SK-N-SH (cell line): ENCODE data around the gene MRPL52. TPM values are rescaled to one million over a fixed set of nuclear protein-coding genes. Genes with fewer than 3 reads are reported as not detected.
"Not testable (repeated sequence)": the region's sequence is repeated elsewhere in the genome, so short reads cannot be mapped to it uniquely, and the experiment has no call there.

ENCODE experiments used
- CTCF ChIA-PET: fragments of 300-600, 350-600 bp; formaldehyde crosslinking; extraction: SDS; loops from one replicate; lab custom pipeline; 2021; lab: Yijun Ruan, JAX
- POLR2A ChIA-PET: fragments of 350-600 bp; sonication (Branson Sonifier 250); formaldehyde crosslinking; extraction: SDS; loops from one replicate; lab custom pipeline; 2020; ENCODE audit warnings: antibody characterized with exemption, inconsistent platforms; lab: Yijun Ruan, JAX
- DNase-seq: peaks from one replicate; pipeline ENCODE4 v3.0.0; 2012
- H2AFZ ChIP-seq: fragments of 200-600 bp; sonication (generic); 2 replicates; pipeline ENCODE4 v1.8.1; 2016; ENCODE audit warnings: antibody characterized with exemption, mild to moderate bottlenecking, low read depth
- H3F3A ChIP-seq: fragments of 200-600 bp; sonication (generic); replicated peaks from 2 replicates; pipeline ENCODE3; 2016; ENCODE audit warnings: antibody characterized with exemption, mild to moderate bottlenecking; ENCODE audit not compliant: insufficient read depth
- H3K27ac ChIP-seq, 2 experiments: fragments of 200-500 bp in 1 of 2; fragments of 200-600 bp in 1 of 2; sonication (Bioruptor generic) in 1 of 2; sonication (generic), shearing (Covaris generic) in 1 of 2; 2 replicates each; pipeline versions ENCODE4 v1.5.1 to v1.6.1; 2014 to 2016; ENCODE audit warnings: low read depth in 2 of 2, inconsistent platforms in 1 of 2, low read length in 1 of 2, mild to moderate bottlenecking in 1 of 2, mixed read lengths in 1 of 2
- H3K27me3 ChIP-seq: fragments of 200-600 bp; sonication (generic), shearing (Covaris generic); 2 replicates; pipeline ENCODE4 v1.6.1; 2016; ENCODE audit warnings: mixed run types; ENCODE audit not compliant: insufficient read depth
- H3K36me3 ChIP-seq, 2 experiments: fragments of 200-500 bp in 1 of 2; fragments of 200-600 bp in 1 of 2; sonication (Bioruptor generic) in 1 of 2; sonication (generic) in 1 of 2; replicated peaks in 1 of 2; 2 replicates each; pipeline versions ENCODE3 to v1.5.1; 2014 to 2016; ENCODE audit warnings: low read length in 1 of 2, mild to moderate bottlenecking in 1 of 2; ENCODE audit not compliant: insufficient read depth in 2 of 2, control insufficient read depth in 1 of 2
- H3K4me1 ChIP-seq, 2 experiments: fragments of 200-500 bp in 1 of 2; fragments of 200-600 bp in 1 of 2; sonication (Bioruptor generic) in 1 of 2; sonication (generic), shearing (Covaris generic) in 1 of 2; 2 replicates each; pipeline versions ENCODE4 v1.5.1 to v1.6.1; 2014 to 2016; ENCODE audit warnings: low read depth in 1 of 2, low read length in 1 of 2, mixed run types in 1 of 2; ENCODE audit not compliant: insufficient read depth in 2 of 2, control insufficient read depth in 1 of 2
- H3K4me2 ChIP-seq: fragments of 200-600 bp; sonication (generic), shearing (Covaris generic); 2 replicates; pipeline ENCODE4 v1.6.1; 2017; ENCODE audit warnings: mixed run types
- H3K4me3 ChIP-seq, 2 experiments: fragments of 200-500 bp in 1 of 2; fragments of 200-600 bp in 1 of 2; sonication (Bioruptor generic) in 1 of 2; sonication (generic), shearing (Covaris generic) in 1 of 2; 2 replicates each; pipeline versions ENCODE4 v1.5.1 to v1.8.1; 2014 to 2016; ENCODE audit warnings: low read depth in 2 of 2, inconsistent platforms in 1 of 2, low read length in 1 of 2, mild to moderate bottlenecking in 1 of 2, mixed read lengths in 1 of 2, moderate library complexity in 1 of 2
- H3K79me2 ChIP-seq: fragments of 200-600 bp; sonication (generic); 2 replicates; pipeline ENCODE4 v1.8.1; 2017; ENCODE audit warnings: mild to moderate bottlenecking; ENCODE audit not compliant: insufficient read depth
- H3K9ac ChIP-seq: fragments of 200-600 bp; sonication (generic); 2 replicates; pipeline ENCODE4 v1.6.1; 2017; ENCODE audit warnings: mixed run types
- H3K9me2 ChIP-seq: fragments of 200-600 bp; sonication (generic); 2 replicates; pipeline ENCODE4 v1.6.1; 2017; ENCODE audit warnings: mixed run types
- H3K9me3 ChIP-seq: fragments of 200-600 bp; sonication (generic); 2 replicates; pipeline ENCODE4 v1.6.1; 2017; ENCODE audit warnings: mixed run types, mild to moderate bottlenecking, moderate library complexity
- H4K20me1 ChIP-seq: fragments of 200-600 bp; sonication (generic); 2 replicates; pipeline ENCODE4 v1.6.1; 2017; ENCODE audit warnings: mild to moderate bottlenecking, mixed run types; ENCODE audit not compliant: insufficient read depth
- EP300 ChIP-seq, 2 experiments: IDR thresholded peaks; 2 replicates each; pipeline versions ENCODE4 v1.4.0 to v1.6.1; 2012; ENCODE audit warnings: borderline replicate concordance in 1 of 2, low read depth in 1 of 2, low read length in 1 of 2
- EZH2phosphoT487 ChIP-seq: fragments of 200-600 bp; sonication (generic); IDR thresholded peaks from 2 replicates; pipeline ENCODE4 v1.6.1; 2017; ENCODE audit warnings: low read depth, mixed run types, mild to moderate bottlenecking, antibody characterized with exemption, moderate library complexity, borderline replicate concordance
- FOXM1 ChIP-seq: IDR thresholded peaks from 2 replicates; pipeline ENCODE4 v1.4.0; 2012; ENCODE audit warnings: low read depth, mild to moderate bottlenecking
- GABPA ChIP-seq: IDR thresholded peaks from 2 replicates; pipeline ENCODE4 v1.4.0; 2012; ENCODE audit warnings: low read depth, mild to moderate bottlenecking
- GATA2 ChIP-seq: sonication (generic); formaldehyde crosslinking; IDR thresholded peaks from 2 replicates; pipeline ENCODE4 v1.5.0; 2020; ENCODE audit warnings: mild to moderate bottlenecking, missing genetic modification reagents
- MEF2A ChIP-seq: IDR thresholded peaks from 2 replicates; pipeline ENCODE4 v1.4.0; 2012; ENCODE audit warnings: low read depth, borderline replicate concordance
- MXI1 ChIP-seq: IDR thresholded peaks from 2 replicates; pipeline ENCODE4 v1.6.1; 2012; ENCODE audit warnings: mild to moderate bottlenecking, low read depth, low read length, improper control_type of control experiment
- NFIC ChIP-seq: IDR thresholded peaks from 2 replicates; pipeline ENCODE4 v1.4.0; 2012; ENCODE audit warnings: borderline replicate concordance
- NRF1 ChIP-seq: IDR thresholded peaks from 2 replicates; pipeline ENCODE4 v1.6.1; 2012; ENCODE audit warnings: low read depth, mild to moderate bottlenecking, low read length
- POLR2AphosphoS5 ChIP-seq: IDR thresholded peaks from 2 replicates; pipeline ENCODE4 v1.6.1; 2012; ENCODE audit warnings: low read depth, low read length
- RCOR1 ChIP-seq: fragments of 150-350 bp; IDR thresholded peaks from 2 replicates; pipeline ENCODE4 v1.6.1; 2017; ENCODE audit warnings: antibody characterized with exemption, low read length
- RXRA ChIP-seq: IDR thresholded peaks from 2 replicates; pipeline ENCODE4 v1.4.0; 2012; ENCODE audit warnings: low read depth, mild to moderate bottlenecking, borderline replicate concordance
- SIN3A ChIP-seq: IDR thresholded peaks from 2 replicates; pipeline ENCODE4 v1.6.1; 2012; ENCODE audit warnings: low read depth, mild to moderate bottlenecking, low read length, moderate library complexity, borderline replicate concordance
- SMC3 ChIP-seq: IDR thresholded peaks from 2 replicates; pipeline ENCODE4 v1.6.1; 2012; ENCODE audit warnings: low read depth, low read length, improper control_type of control experiment
- TAF1 ChIP-seq: IDR thresholded peaks from 2 replicates; pipeline ENCODE4 v1.6.1; 2012; ENCODE audit warnings: low read depth, mild to moderate bottlenecking, low read length, moderate library complexity, borderline replicate concordance
- TCF12 ChIP-seq: IDR thresholded peaks from 2 replicates; pipeline ENCODE4 v1.4.0; 2012
- YY1 ChIP-seq: IDR thresholded peaks from 2 replicates; pipeline ENCODE4 v1.4.0; 2012; ENCODE audit warnings: low read depth, mild to moderate bottlenecking
- WGBS: methylation state at CpG from one replicate; pipeline ENCODE4 v1.1.6; 2017; ENCODE audit warnings: low lambda C conversion rate; 5-methylcytosine and 5-hydroxymethylcytosine counted together
- polyA plus RNA-seq, 3 experiments: library from polyadenylated mRNA; depleted of rRNA; stranded (reverse); fragments of >200 nt; gene quantifications; 2 replicates each; pipeline ENCODE4 v1.2.3, GENCODE V29; 2012
- TF ChIP-seq, protein P1 (sequence below): IDR thresholded peaks from 2 replicates; pipeline ENCODE4 v1.4.0; 2012; ENCODE audit warnings: low read depth, borderline replicate concordance
- TF ChIP-seq, protein P2 (sequence below): fragments of 150-350 bp; IDR thresholded peaks from 2 replicates; pipeline ENCODE4 v1.6.1; 2016; ENCODE audit warnings: mild to moderate bottlenecking, low read depth, low read length
- TF ChIP-seq, protein P3 (sequence below): IDR thresholded peaks from 2 replicates; pipeline ENCODE4 v1.4.0; 2012; ENCODE audit warnings: low read depth

Gene MRPL52
- polyA plus RNA-seq, 1 of the 3 experiments (the other 2 are of a cell fraction): 116 TPM

DNA sequence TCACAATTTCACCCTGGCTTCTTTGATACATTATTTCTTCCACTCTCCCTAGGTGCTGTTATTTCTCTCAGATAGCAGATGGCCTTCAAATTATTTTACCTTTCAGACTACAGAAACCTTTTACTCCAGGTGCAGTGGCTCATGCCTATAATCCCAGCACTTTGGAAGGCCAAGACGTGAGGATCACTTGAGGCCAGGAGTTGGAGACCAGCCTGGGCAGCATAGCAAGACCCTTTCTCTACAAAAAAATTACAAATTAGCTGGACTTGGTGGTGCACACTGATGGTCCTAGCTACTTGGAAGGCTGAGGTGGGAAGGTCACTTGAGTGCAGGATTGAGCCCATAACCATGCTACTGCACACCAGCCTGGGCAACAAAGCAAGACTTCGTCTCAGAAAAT is 37.5 kb upstream of the MRPL52 start:
- CTCF ChIA-PET: no interaction called here

DNA sequence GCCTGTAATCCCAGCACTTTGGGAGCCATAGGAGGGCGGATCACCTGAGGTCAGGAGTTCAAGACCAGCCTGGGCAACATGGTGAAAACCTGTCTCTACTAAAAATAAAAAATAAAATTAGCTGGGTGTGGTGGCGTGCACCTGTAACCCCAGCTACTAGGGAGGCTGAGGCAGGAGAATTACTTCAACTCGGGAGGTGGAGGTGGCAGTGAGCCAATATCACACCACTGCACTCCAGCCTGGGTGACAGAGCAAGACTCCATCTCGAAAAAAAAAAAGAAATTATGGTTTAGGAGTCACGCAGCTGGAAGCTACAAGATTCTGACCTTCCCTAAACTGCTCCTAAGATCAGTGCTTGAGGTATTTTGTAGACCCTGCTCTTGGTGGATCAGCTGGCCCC is 36.1 kb upstream of the MRPL52 start:
- H3K4me3 ChIP-seq, H4K20me1 ChIP-seq, H3K9me2 ChIP-seq, H3K4me1 ChIP-seq, H2AFZ ChIP-seq, H3K9ac ChIP-seq, H3K36me3 ChIP-seq, H3K9me3 ChIP-seq, H3F3A ChIP-seq, H3K27ac ChIP-seq, H3K4me2 ChIP-seq, POLR2A ChIA-PET, DNase-seq, H3K79me2 ChIP-seq: not testable (repeated sequence)
- CTCF ChIA-PET: interaction anchor here (0.6 kb wide), 3 partner anchors 59 to 233 kb away, joined by 3 to 4 read pairs (median 3); no protein-coding TSS in a partner anchor
- WGBS: 11% methylated on average over 5 of the region's 5 CpGs
- H3K27me3 ChIP-seq: peaks cover 37% of the 10 kb centered on the region; the same call in 1 of the 2 replicates

More for the DNA sequence above, 37.5 kb upstream of the MRPL52 start:
- H4K20me1 ChIP-seq: no peaks in the 10 kb centered on the region
- no peaks in the 10 kb centered on the region for H3K4me1 ChIP-seq
- no peaks in the 10 kb centered on the region for H3K9me2 ChIP-seq
- H3K27ac ChIP-seq: no peak overlapping the region
- H3K9me3 ChIP-seq: no peaks in the 10 kb centered on the region
- no peak overlapping the region for H3K4me2 ChIP-seq
- H3K27me3 ChIP-seq: peaks cover 24% of the 10 kb centered on the region; the same call in 1 of the 2 replicates
- POLR2A ChIA-PET: no interaction called here
- no peaks in the 10 kb centered on the region for H3K36me3 ChIP-seq
- no peaks in the 10 kb centered on the region for H3K79me2 ChIP-seq
- H3F3A ChIP-seq: no peaks in the 10 kb centered on the region
- TF ChIP-seq NRF1 (no peak), TAF1 (no peak), EZH2phosphoT487 (no peak), RCOR1 (no peak), MEF2A (no peak), SMC3 (no peak)
- TF ChIP-seq, protein P1, sequence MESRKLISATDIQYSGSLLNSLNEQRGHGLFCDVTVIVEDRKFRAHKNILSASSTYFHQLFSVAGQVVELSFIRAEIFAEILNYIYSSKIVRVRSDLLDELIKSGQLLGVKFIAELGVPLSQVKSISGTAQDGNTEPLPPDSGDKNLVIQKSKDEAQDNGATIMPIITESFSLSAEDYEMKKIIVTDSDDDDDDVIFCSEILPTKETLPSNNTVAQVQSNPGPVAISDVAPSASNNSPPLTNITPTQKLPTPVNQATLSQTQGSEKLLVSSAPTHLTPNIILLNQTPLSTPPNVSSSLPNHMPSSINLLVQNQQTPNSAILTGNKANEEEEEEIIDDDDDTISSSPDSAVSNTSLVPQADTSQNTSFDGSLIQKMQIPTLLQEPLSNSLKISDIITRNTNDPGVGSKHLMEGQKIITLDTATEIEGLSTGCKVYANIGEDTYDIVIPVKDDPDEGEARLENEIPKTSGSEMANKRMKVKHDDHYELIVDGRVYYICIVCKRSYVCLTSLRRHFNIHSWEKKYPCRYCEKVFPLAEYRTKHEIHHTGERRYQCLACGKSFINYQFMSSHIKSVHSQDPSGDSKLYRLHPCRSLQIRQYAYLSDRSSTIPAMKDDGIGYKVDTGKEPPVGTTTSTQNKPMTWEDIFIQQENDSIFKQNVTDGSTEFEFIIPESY: no peak
- TF ChIP-seq, protein P2, sequence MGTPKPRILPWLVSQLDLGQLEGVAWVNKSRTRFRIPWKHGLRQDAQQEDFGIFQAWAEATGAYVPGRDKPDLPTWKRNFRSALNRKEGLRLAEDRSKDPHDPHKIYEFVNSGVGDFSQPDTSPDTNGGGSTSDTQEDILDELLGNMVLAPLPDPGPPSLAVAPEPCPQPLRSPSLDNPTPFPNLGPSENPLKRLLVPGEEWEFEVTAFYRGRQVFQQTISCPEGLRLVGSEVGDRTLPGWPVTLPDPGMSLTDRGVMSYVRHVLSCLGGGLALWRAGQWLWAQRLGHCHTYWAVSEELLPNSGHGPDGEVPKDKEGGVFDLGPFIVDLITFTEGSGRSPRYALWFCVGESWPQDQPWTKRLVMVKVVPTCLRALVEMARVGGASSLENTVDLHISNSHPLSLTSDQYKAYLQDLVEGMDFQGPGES: no peak
- no peak overlapping the region for H2AFZ ChIP-seq
- no peak overlapping the region for H3K4me3 ChIP-seq
- no peak overlapping the region for H3K9ac ChIP-seq
- WGBS: 50% methylated on average over 2 of the region's 2 CpGs
- no peak for DNase-seq

DNA sequence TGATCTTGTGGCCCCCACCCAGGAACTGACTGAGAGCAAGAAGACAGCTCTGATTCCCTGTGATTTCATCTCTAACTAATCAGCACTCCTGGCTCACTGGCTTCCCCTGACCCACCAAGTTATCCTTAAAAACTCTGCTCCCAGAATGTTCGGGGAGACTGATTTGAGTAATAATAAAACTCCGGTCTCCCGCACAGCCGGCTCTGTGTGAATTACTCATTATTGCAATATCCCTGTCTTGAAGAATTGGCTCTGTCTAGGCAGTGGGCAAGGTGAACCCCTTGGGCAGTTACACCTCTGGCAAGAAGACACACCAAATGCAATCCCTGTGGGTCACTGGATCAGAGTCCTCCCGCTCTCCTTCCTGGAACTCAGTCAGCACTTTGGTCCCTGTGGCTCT is 35.7 kb upstream of the MRPL52 start:
- H3K9ac ChIP-seq: no peak overlapping the region
- POLR2A ChIA-PET: no interaction called here
- TF ChIP-seq MEF2A (no peak), GATA2 (no peak), YY1 (no peak), TCF12 (no peak), POLR2AphosphoS5 (no peak), RCOR1 (no peak), GABPA (no peak), SIN3A (no peak), NFIC (no peak), FOXM1 (no peak), MXI1 (no peak), EP300 (IDR thresholded peaks at IDR 0.05; ENCODE audit: borderline replicate concordance in 1 of 2, low read depth in 1 of 2, low read length in 1 of 2) (no peak), RXRA (no peak)
- TF ChIP-seq, protein P3, sequence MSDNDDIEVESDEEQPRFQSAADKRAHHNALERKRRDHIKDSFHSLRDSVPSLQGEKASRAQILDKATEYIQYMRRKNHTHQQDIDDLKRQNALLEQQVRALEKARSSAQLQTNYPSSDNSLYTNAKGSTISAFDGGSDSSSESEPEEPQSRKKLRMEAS: no peak

More for the DNA sequence above, 35.7 kb upstream of the MRPL52 start:
- H3F3A ChIP-seq: no peaks in the 10 kb centered on the region
- no peaks in the 10 kb centered on the region for H3K36me3 ChIP-seq
- no peak for DNase-seq
- no peaks in the 10 kb centered on the region for H4K20me1 ChIP-seq
- CTCF ChIA-PET: interaction anchor here (0.6 kb wide), 2 partner anchors 59 to 179 kb away, joined by 3 read pairs; no protein-coding TSS in a partner anchor
- 24% methylated on average over 5 of the region's 5 CpGs for WGBS
- H3K9me3 ChIP-seq: no peaks in the 10 kb centered on the region
- no peak overlapping the region for H2AFZ ChIP-seq
- peaks cover 41% of the 10 kb centered on the region; the same call in 1 of the 2 replicates for H3K27me3 ChIP-seq
- no peak overlapping the region for H3K27ac ChIP-seq
- H3K4me2 ChIP-seq: no peak overlapping the region
- H3K79me2 ChIP-seq: no peaks in the 10 kb centered on the region
- H3K9me2 ChIP-seq: no peaks in the 10 kb centered on the region
- H3K4me3 ChIP-seq: no peak overlapping the region
- no peaks in the 10 kb centered on the region for H3K4me1 ChIP-seq
